ENCODE results near the gene SCO1. TPM values are rescaled to one million over a fixed set of nuclear protein-coding genes. Genes with fewer than 3 reads are reported as not detected.

Gene SCO1
- total RNA-seq, 1 experiment from 2014 or later, result 28.0 TPM

DNA sequence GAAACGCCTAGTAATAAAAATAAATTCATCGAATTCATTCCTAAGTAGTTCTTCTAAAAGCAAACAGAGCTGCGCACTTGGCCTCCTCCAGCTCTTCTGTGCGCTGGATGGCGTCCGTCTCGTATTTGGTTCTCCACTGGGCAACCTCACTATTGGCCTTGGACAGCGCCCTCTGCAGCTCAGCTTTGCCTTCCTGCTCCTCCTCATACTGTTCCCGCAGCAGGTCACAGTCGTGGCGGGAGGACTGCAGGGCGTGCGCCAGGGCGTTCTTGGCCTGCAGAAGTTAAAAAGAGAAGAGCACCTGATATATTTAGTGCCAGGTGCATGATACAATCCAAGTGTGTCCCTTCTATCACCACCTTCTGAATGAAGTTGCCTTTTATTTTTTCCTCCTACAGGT lies 62.0 kb downstream of the SCO1 start:
- in situ Hi-C loops (cut with HindIII; ENCODE audit: low pct_unique_long_range_greater_than_20kb, low sequenced_read_pairs), result no loop called here
- TF ChIP-seq TCF7L2 (IDR thresholded peaks at IDR 0.05; ENCODE audit: low read depth, low read length), result no peak
- no peak for TF ChIP-seq SIN3A (IDR thresholded peaks at IDR 0.05; ENCODE audit: borderline replicate concordance, insufficient read depth, low read depth, low read length)
- TF ChIP-seq, protein P1, sequence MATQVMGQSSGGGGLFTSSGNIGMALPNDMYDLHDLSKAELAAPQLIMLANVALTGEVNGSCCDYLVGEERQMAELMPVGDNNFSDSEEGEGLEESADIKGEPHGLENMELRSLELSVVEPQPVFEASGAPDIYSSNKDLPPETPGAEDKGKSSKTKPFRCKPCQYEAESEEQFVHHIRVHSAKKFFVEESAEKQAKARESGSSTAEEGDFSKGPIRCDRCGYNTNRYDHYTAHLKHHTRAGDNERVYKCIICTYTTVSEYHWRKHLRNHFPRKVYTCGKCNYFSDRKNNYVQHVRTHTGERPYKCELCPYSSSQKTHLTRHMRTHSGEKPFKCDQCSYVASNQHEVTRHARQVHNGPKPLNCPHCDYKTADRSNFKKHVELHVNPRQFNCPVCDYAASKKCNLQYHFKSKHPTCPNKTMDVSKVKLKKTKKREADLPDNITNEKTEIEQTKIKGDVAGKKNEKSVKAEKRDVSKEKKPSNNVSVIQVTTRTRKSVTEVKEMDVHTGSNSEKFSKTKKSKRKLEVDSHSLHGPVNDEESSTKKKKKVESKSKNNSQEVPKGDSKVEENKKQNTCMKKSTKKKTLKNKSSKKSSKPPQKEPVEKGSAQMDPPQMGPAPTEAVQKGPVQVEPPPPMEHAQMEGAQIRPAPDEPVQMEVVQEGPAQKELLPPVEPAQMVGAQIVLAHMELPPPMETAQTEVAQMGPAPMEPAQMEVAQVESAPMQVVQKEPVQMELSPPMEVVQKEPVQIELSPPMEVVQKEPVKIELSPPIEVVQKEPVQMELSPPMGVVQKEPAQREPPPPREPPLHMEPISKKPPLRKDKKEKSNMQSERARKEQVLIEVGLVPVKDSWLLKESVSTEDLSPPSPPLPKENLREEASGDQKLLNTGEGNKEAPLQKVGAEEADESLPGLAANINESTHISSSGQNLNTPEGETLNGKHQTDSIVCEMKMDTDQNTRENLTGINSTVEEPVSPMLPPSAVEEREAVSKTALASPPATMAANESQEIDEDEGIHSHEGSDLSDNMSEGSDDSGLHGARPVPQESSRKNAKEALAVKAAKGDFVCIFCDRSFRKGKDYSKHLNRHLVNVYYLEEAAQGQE (IDR thresholded peaks at IDR 0.05; ENCODE audit: insufficient read depth in 1 of 2, low read depth in 2 of 2, low read length in 1 of 2), result no peak
- TF ChIP-seq, protein P2, sequence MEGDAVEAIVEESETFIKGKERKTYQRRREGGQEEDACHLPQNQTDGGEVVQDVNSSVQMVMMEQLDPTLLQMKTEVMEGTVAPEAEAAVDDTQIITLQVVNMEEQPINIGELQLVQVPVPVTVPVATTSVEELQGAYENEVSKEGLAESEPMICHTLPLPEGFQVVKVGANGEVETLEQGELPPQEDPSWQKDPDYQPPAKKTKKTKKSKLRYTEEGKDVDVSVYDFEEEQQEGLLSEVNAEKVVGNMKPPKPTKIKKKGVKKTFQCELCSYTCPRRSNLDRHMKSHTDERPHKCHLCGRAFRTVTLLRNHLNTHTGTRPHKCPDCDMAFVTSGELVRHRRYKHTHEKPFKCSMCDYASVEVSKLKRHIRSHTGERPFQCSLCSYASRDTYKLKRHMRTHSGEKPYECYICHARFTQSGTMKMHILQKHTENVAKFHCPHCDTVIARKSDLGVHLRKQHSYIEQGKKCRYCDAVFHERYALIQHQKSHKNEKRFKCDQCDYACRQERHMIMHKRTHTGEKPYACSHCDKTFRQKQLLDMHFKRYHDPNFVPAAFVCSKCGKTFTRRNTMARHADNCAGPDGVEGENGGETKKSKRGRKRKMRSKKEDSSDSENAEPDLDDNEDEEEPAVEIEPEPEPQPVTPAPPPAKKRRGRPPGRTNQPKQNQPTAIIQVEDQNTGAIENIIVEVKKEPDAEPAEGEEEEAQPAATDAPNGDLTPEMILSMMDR (IDR thresholded peaks at IDR 0.05), result no peak
- TF ChIP-seq POLR2AphosphoS5 (IDR thresholded peaks at IDR 0.05; ENCODE audit: low read depth, low read length), result no peak
- Histone ChIP-seq H3K27ac (ENCODE audit: low read length) (no peak overlapping the region), H3K36me3 (ENCODE audit: control insufficient read depth, insufficient read depth, low read length) (no peaks in the 10 kb centered on the region), H3K27me3 (ENCODE audit: control insufficient read depth, insufficient read depth, low read length) (no peaks in the 10 kb centered on the region), H3K9me3 (ENCODE audit: control insufficient read depth, insufficient read depth, low read depth, low read length) (no peaks in the 10 kb centered on the region), H3K4me1 (ENCODE audit: control insufficient read depth, insufficient read depth, low read length) (no peaks in the 10 kb centered on the region), H3K4me3 (ENCODE audit: low read depth in 2 of 2, low read length in 2 of 2) (no peak overlapping the region)
- ChIA-PET CTCF (interaction anchor here (0.6 to 1.4 kb wide), 2 partner anchors 11 to 306 kb away, joined by 3 read pairs; no protein-coding TSS in a partner anchor), POLR2A (no interaction called here)
- BruUV-seq (replicated peaks), result no TSS peak
- no peak for ATAC-seq
- intact Hi-C loops (cut with micrococcal nuclease; ENCODE audit: unreplicated experiment), result no loop called here
- DNase-seq (ENCODE audit: low read depth, low spot score), result no peak

DNA sequence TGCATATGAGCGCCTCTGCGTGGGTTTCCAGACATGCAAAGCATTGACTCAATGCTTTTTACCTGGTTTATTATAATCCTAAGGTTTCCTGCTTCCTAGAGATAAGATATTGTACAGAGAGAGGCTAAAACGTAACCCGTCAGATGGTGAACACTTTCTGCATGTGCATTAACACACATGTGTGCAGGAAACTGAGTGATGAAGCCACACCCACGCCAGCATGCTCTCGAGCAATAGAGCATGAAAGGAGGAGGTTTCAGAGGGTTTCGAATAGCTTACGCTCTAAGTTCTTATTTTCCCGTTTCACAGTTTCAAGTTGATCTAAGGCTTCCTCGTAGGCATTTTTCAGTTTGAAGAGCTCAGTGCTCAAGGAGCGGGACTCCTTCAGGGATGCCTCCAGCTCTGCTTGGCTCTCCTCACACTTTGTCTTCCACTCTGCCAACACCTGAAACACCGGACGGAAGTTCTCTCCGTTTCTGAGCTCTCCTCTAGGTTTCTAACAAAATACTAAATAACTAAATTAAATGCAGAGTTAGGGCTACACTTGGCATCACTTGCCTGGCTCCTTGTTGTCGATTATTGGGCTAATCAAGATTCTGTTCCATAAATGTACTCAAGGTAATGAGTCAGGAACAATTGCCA lies 63.5 kb downstream of the SCO1 start:
- DNase-seq (ENCODE audit: low read depth, low spot score) (no peak), ATAC-seq (no peak)
- no peaks in the 10 kb centered on the region for H3K4me1 ChIP-seq (ENCODE audit: control insufficient read depth, insufficient read depth, low read length)
- no peak overlapping the region for H3K4me3 ChIP-seq (ENCODE audit: low read depth in 2 of 2, low read length in 2 of 2)
- H3K36me3 ChIP-seq (ENCODE audit: control insufficient read depth, insufficient read depth, low read length), result no peaks in the 10 kb centered on the region
- ChIA-PET POLR2A (no interaction called here), CTCF (no interaction called here)
- TF ChIP-seq, protein P2 (IDR thresholded peaks at IDR 0.05), result no peak
- TF ChIP-seq POLR2AphosphoS5 (IDR thresholded peaks at IDR 0.05; ENCODE audit: low read depth, low read length) (no peak), TCF7L2 (IDR thresholded peaks at IDR 0.05; ENCODE audit: low read depth, low read length) (no peak), SIN3A (IDR thresholded peaks at IDR 0.05; ENCODE audit: borderline replicate concordance, insufficient read depth, low read depth, low read length) (no peak)
- TF ChIP-seq, protein P1 (IDR thresholded peaks at IDR 0.05; ENCODE audit: insufficient read depth in 1 of 2, low read depth in 2 of 2, low read length in 1 of 2), result no peak
- H3K9me3 ChIP-seq (ENCODE audit: control insufficient read depth, insufficient read depth, low read depth, low read length), result no peaks in the 10 kb centered on the region
- intact Hi-C loops (cut with micrococcal nuclease; ENCODE audit: unreplicated experiment) (no loop called here), in situ Hi-C loops (cut with HindIII; ENCODE audit: low pct_unique_long_range_greater_than_20kb, low sequenced_read_pairs) (no loop called here)
- no TSS peak for BruUV-seq (replicated peaks)
- no peak overlapping the region for H3K27ac ChIP-seq (ENCODE audit: low read length)
- no peaks in the 10 kb centered on the region for H3K27me3 ChIP-seq (ENCODE audit: control insufficient read depth, insufficient read depth, low read length)

Data from Panc1 (cell line).